ENCODE data around the gene TXNRD2.
"Not testable (repeated sequence)": the region's sequence is repeated elsewhere in the genome, so short reads cannot be mapped to it uniquely, and the experiment has no call there.

TXNRD2 gene

GRCh38 chr22:19943082-19944026 is 1.7 kb upstream of the TXNRD2 start:
- no peak for DNase-seq

GRCh38 chr22:19942157-19943081 is 801 bp upstream of the TXNRD2 start:
- no peak for DNase-seq

GRCh38 chr22:19940536-19941364 is 868 bp downstream of the TXNRD2 start:
- no peak for DNase-seq

GRCh38 chr22:19937616-19938473 is 3.8 kb downstream of the TXNRD2 start:
- no peak for DNase-seq

- DNase-seq = no peak
These were observed 5.1 kb downstream of the TXNRD2 start for GRCh38 chr22:19936513-19936912.

GRCh38 chr22:19935123-19935718 is 6.4 kb downstream of the TXNRD2 start:
- DNase-seq = not testable (repeated sequence)

GRCh38 chr22:19933341-19934241 is 8.0 kb downstream of the TXNRD2 start:
- no peak for DNase-seq

- DNase-seq = no peak
These were observed 9.0 kb downstream of the TXNRD2 start for GRCh38 chr22:19932367-19933206.

GRCh38 chr22:19931514-19931913 is 10.1 kb downstream of the TXNRD2 start:
- no peak for DNase-seq

- no peak for DNase-seq
These were observed 10.8 kb downstream of the TXNRD2 start for GRCh38 chr22:19930551-19931486.

GRCh38 chr22:19929586-19930550 is 11.8 kb downstream of the TXNRD2 start:
- DNase-seq = no peak

- DNase-seq = no peak
These were observed 13.4 kb downstream of the TXNRD2 start for GRCh38 chr22:19928207-19928606.

GRCh38 chr22:19927696-19928095 is 13.9 kb downstream of the TXNRD2 start:
- no peak for DNase-seq

GRCh38 chr22:19926028-19926427 is 15.6 kb downstream of the TXNRD2 start:
- not testable (repeated sequence) for DNase-seq

- no peak for DNase-seq
These were observed 17.6 kb downstream of the TXNRD2 start for GRCh38 chr22:19923914-19924513.

GRCh38 chr22:19921544-19922081 is 20.0 kb downstream of the TXNRD2 start:
- DNase-seq = no peak
